IPS-18c (cell line): ENCODE results near the gene RGS16.

Source experiments
- H3K4me3 ChIP-seq: 2 replicates; pipeline ENCODE4 v1.7.0; 2013; ENCODE audit warnings: low read depth, mild to moderate bottlenecking, low read length, moderate library complexity; ENCODE audit not compliant: insufficient read depth
- H3K9me3 ChIP-seq: one replicate; pipeline ENCODE4 v1.6.1; 2013; ENCODE audit warnings: mild to moderate bottlenecking, low read length, moderate library complexity; ENCODE audit not compliant: control insufficient read depth, insufficient read depth

Gene RGS16

GRCh38 chr1:182604175-182605164, at the start of gene RGS16:
Gene RGS16, minus strand, starts transcription at chr1:182604389. Its CDS starts 130 bp downstream, at chr1:182604259.
- H3K4me3 ChIP-seq: peak within 1 kb of the TSS; percentile 46
- H3K9me3 ChIP-seq: no peaks in the 10 kb centered on the region

GRCh38 chr1:182653986-182654385, 49.8 kb upstream of the RGS16 start:
- no peaks in the 10 kb centered on the region for H3K9me3 ChIP-seq
- H3K4me3 ChIP-seq: no peak overlapping the region

- Histone ChIP-seq H3K4me3 (no peak overlapping the region), H3K9me3 (no peaks in the 10 kb centered on the region)
Observed at GRCh38 chr1:182652933-182653332, 48.7 kb upstream of the RGS16 start.

GRCh38 chr1:182651339-182651724, 47.1 kb upstream of the RGS16 start:
- Histone ChIP-seq H3K9me3 (no peaks in the 10 kb centered on the region), H3K4me3 (no peak overlapping the region)

- Histone ChIP-seq H3K9me3 (no peaks in the 10 kb centered on the region), H3K4me3 (no peak overlapping the region)
Observed at GRCh38 chr1:182650678-182651338, 46.6 kb upstream of the RGS16 start.

GRCh38 chr1:182649041-182649440, 44.9 kb upstream of the RGS16 start:
- Histone ChIP-seq H3K9me3 (no peaks in the 10 kb centered on the region), H3K4me3 (no peak overlapping the region)

- no peaks in the 10 kb centered on the region for H3K9me3 ChIP-seq
- H3K4me3 ChIP-seq: no peak overlapping the region
Observed at GRCh38 chr1:182646739-182647138, 42.5 kb upstream of the RGS16 start.

- H3K4me3 ChIP-seq: no peak overlapping the region
Observed at GRCh38 chr1:182644886-182645285, 40.7 kb upstream of the RGS16 start.

GRCh38 chr1:182643699-182644098, 39.5 kb upstream of the RGS16 start:
- Histone ChIP-seq H3K4me3 (no peak overlapping the region), H3K9me3 (no peaks in the 10 kb centered on the region)

More at GRCh38 chr1:182644886-182645285, 40.7 kb upstream of the RGS16 start:
- H3K9me3 ChIP-seq: no peaks in the 10 kb centered on the region

- Histone ChIP-seq H3K4me3 (no peak overlapping the region), H3K9me3 (no peaks in the 10 kb centered on the region)
Observed at GRCh38 chr1:182642461-182642860, 38.3 kb upstream of the RGS16 start.

GRCh38 chr1:182641561-182641960, 37.4 kb upstream of the RGS16 start:
- no peak overlapping the region for H3K4me3 ChIP-seq

GRCh38 chr1:182639330-182639729, 35.1 kb upstream of the RGS16 start:
- Histone ChIP-seq H3K4me3 (no peak overlapping the region), H3K9me3 (no peaks in the 10 kb centered on the region)

More at GRCh38 chr1:182641561-182641960, 37.4 kb upstream of the RGS16 start:
- H3K9me3 ChIP-seq: no peaks in the 10 kb centered on the region

- Histone ChIP-seq H3K4me3 (no peak overlapping the region), H3K9me3 (no peaks in the 10 kb centered on the region)
Observed at GRCh38 chr1:182637769-182638168, 33.6 kb upstream of the RGS16 start.

- Histone ChIP-seq H3K4me3 (no peak overlapping the region), H3K9me3 (no peaks in the 10 kb centered on the region)
Observed at GRCh38 chr1:182635871-182636270, 31.7 kb upstream of the RGS16 start.

- Histone ChIP-seq H3K4me3 (no peak overlapping the region), H3K9me3 (no peaks in the 10 kb centered on the region)
Observed at GRCh38 chr1:182634306-182635072, 30.3 kb upstream of the RGS16 start.

GRCh38 chr1:182633657-182634281, 29.6 kb upstream of the RGS16 start:
- Histone ChIP-seq H3K4me3 (no peak overlapping the region), H3K9me3 (no peaks in the 10 kb centered on the region)

- no peaks in the 10 kb centered on the region for H3K9me3 ChIP-seq
- no peak overlapping the region for H3K4me3 ChIP-seq
Observed at GRCh38 chr1:182633031-182633430, 28.8 kb upstream of the RGS16 start.
